OCI-LY1 (cell line): ENCODE data around the gene PARD3.

Experiments used
- H2AFZ ChIP-seq: fragments of 200-600 bp; sonication (generic), shearing (Covaris generic); 2 replicates; pipeline ENCODE4 v1.6.0; 2014; ENCODE audit warnings: antibody characterized with exemption, mild to moderate bottlenecking, low read length
- H3F3A ChIP-seq: fragments of 200-600 bp; sonication (generic), shearing (Covaris generic); 2 replicates; pipeline ENCODE4 v1.6.0; 2014; ENCODE audit warnings: mild to moderate bottlenecking, antibody characterized with exemption, low read length, moderate library complexity; ENCODE audit not compliant: insufficient read depth
- H3K27ac ChIP-seq: fragments of 200-600 bp; sonication (generic); 2 replicates; pipeline ENCODE4 v1.5.1; 2014; ENCODE audit warnings: low read length, mixed run types, mild to moderate bottlenecking, low read depth; ENCODE audit not compliant: poor library complexity, severe bottlenecking
- H3K27me3 ChIP-seq: fragments of 200-600 bp; sonication (generic); 2 replicates; pipeline ENCODE4 v1.6.0; 2014; ENCODE audit warnings: antibody characterized with exemption, mild to moderate bottlenecking, low read length, moderate library complexity; ENCODE audit not compliant: insufficient read depth
- H3K36me3 ChIP-seq: fragments of 200-600 bp; sonication (generic); 2 replicates; pipeline ENCODE4 v1.6.1; 2014; ENCODE audit warnings: mild to moderate bottlenecking, antibody characterized with exemption, low read length, moderate library complexity, mixed read lengths; ENCODE audit not compliant: insufficient read depth
- H3K4me1 ChIP-seq: fragments of 200-600 bp; sonication (generic); 2 replicates; pipeline ENCODE4 v1.5.1; 2014; ENCODE audit warnings: mild to moderate bottlenecking, low read length, moderate library complexity; ENCODE audit not compliant: insufficient read depth, severe bottlenecking
- H3K4me2 ChIP-seq: fragments of 200-600 bp; sonication (generic), shearing (Covaris generic); 2 replicates; pipeline ENCODE4 v1.6.1; 2014; ENCODE audit warnings: low read length
- H3K4me3 ChIP-seq: fragments of 200-600 bp; sonication (generic); 2 replicates; pipeline ENCODE4 v1.5.1; 2014; ENCODE audit warnings: low read length, low read depth, mild to moderate bottlenecking, mixed read lengths; ENCODE audit not compliant: poor library complexity, severe bottlenecking
- H3K79me2 ChIP-seq: fragments of 200-600 bp; shearing (Covaris generic); 2 replicates; pipeline ENCODE4 v1.6.1; 2016; ENCODE audit warnings: mixed run types, low read length, mixed read lengths; ENCODE audit not compliant: insufficient read depth
- H3K9ac ChIP-seq: fragments of 200-600 bp; sonication (generic), shearing (Covaris generic); 2 replicates; pipeline ENCODE4 v1.6.1; 2014; ENCODE audit warnings: mild to moderate bottlenecking, low read length, mixed read lengths
- H3K9me2 ChIP-seq: fragments of 200-600 bp; sonication (generic), shearing (Covaris generic); 2 replicates; pipeline ENCODE4 v1.6.1; 2014; ENCODE audit warnings: low read depth, mild to moderate bottlenecking, low read length, mixed read lengths
- H3K9me3 ChIP-seq: fragments of 200-600 bp; shearing (Covaris generic); 2 replicates; pipeline ENCODE4 v1.6.1; 2014; ENCODE audit warnings: low read length, mixed read lengths
- H4K20me1 ChIP-seq: fragments of 200-600 bp; sonication (generic), shearing (Covaris generic); 2 replicates; pipeline ENCODE4 v1.6.0; 2016; ENCODE audit warnings: mild to moderate bottlenecking, low read length; ENCODE audit not compliant: insufficient read depth
- EZH2 ChIP-seq: fragments of 200-600 bp; sonication (generic), shearing (Covaris generic); IDR thresholded peaks from 2 replicates; pipeline ENCODE4 v1.8.0; 2017; ENCODE audit warnings: borderline replicate concordance, mixed run types, mild to moderate bottlenecking, antibody characterized with exemption, low read length, moderate library complexity, mixed read lengths
- TF ChIP-seq, protein P1 (sequence below): fragments of 200-600 bp; sonication (generic), shearing (Covaris generic); IDR thresholded peaks from 2 replicates; pipeline ENCODE4 v1.5.1; 2017; ENCODE audit warnings: mild to moderate bottlenecking, antibody characterized with exemption, low read length, moderate library complexity, mixed read lengths

Gene PARD3

DNA sequence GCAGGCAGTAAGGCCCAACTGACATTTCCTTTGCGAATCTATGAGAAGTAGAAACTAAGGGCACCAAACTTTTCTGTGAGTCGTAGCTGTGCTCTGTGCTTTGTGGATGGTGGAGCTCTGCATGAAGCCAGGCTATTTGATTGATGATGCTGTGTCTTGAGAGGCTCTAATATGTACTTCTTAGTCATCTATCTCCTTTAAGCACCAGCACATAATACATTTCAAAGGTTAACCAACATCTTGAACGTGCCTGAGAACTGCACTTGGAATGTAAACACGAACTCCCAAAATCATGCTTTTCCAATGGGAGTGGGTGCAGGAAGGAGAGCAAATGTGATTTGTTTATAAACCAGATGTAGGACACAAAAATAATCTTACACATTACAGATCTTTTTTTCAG is 411.6 kb downstream of the PARD3 start:
- no peaks in the 10 kb centered on the region for H3K27me3 ChIP-seq
- H4K20me1 ChIP-seq: no peaks in the 10 kb centered on the region
- H3K79me2 ChIP-seq: no peaks in the 10 kb centered on the region
- no peaks in the 10 kb centered on the region for H3F3A ChIP-seq
- H3K4me1 ChIP-seq: no peaks in the 10 kb centered on the region
- H3K27ac ChIP-seq: no peak overlapping the region
- no peak overlapping the region for H3K4me2 ChIP-seq
- TF ChIP-seq, protein P1, sequence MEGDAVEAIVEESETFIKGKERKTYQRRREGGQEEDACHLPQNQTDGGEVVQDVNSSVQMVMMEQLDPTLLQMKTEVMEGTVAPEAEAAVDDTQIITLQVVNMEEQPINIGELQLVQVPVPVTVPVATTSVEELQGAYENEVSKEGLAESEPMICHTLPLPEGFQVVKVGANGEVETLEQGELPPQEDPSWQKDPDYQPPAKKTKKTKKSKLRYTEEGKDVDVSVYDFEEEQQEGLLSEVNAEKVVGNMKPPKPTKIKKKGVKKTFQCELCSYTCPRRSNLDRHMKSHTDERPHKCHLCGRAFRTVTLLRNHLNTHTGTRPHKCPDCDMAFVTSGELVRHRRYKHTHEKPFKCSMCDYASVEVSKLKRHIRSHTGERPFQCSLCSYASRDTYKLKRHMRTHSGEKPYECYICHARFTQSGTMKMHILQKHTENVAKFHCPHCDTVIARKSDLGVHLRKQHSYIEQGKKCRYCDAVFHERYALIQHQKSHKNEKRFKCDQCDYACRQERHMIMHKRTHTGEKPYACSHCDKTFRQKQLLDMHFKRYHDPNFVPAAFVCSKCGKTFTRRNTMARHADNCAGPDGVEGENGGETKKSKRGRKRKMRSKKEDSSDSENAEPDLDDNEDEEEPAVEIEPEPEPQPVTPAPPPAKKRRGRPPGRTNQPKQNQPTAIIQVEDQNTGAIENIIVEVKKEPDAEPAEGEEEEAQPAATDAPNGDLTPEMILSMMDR: no peak
- TF ChIP-seq EZH2: no peak
- H2AFZ ChIP-seq: no peak overlapping the region
- H3K9ac ChIP-seq: no peak overlapping the region
- no peaks in the 10 kb centered on the region for H3K9me2 ChIP-seq
- no peaks in the 10 kb centered on the region for H3K9me3 ChIP-seq
- no peak overlapping the region for H3K4me3 ChIP-seq
- no peaks in the 10 kb centered on the region for H3K36me3 ChIP-seq

DNA sequence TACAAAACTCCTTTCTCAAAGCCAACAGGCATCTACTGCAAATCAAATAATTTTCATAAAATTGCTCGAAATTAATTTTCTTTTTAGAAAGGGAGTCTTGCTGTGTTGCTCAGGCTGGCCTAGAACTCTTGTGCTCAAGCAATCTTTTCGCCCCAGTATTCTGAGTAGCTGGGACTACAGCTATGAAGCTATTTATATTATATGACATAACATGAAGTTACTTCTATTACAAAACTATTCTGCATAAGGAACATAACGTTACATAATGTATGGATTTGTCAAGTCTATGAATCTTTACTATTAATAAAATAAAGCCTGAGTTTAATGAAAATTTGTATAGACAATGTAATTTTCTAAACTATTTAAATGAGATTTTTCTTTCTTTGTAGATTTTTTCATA is 415.0 kb downstream of the PARD3 start:
- Histone ChIP-seq H2AFZ (no peak overlapping the region), H3K4me1 (no peaks in the 10 kb centered on the region), H3K27me3 (no peaks in the 10 kb centered on the region), H3K9me3 (no peaks in the 10 kb centered on the region), H3K36me3 (no peaks in the 10 kb centered on the region), H3K9ac (no peak overlapping the region), H3K4me3 (no peak overlapping the region), H3F3A (no peaks in the 10 kb centered on the region), H3K9me2 (no peaks in the 10 kb centered on the region), H3K4me2 (no peak overlapping the region), H4K20me1 (no peaks in the 10 kb centered on the region), H3K79me2 (no peaks in the 10 kb centered on the region), H3K27ac (no peak overlapping the region)
- TF ChIP-seq, protein P1: no peak
- no peak for TF ChIP-seq EZH2

DNA sequence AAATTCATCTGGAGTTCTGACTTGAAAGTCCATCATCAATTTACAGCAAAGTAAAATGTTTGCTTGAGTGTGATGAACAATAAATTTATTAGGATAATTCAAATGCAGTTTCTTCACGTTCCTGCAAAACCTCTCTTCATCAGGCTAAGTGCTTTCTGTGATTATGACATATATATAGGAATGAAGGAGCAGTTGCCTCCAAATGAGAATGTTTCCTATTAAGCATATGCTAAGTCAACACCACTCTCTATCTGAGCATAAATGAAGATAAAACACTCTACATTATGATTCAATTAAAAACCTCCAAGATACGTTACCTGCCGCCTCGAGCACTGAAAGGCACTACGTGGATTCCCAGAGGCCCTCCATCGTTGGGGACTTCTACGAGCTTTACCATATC is 416.1 kb downstream of the PARD3 start:
- no peak overlapping the region for H3K27ac ChIP-seq
- H3K27me3 ChIP-seq: no peaks in the 10 kb centered on the region
- no peaks in the 10 kb centered on the region for H3K9me3 ChIP-seq
- no peaks in the 10 kb centered on the region for H3F3A ChIP-seq
- H3K4me1 ChIP-seq: no peaks in the 10 kb centered on the region
- H3K36me3 ChIP-seq: no peaks in the 10 kb centered on the region
- H3K9me2 ChIP-seq: no peaks in the 10 kb centered on the region
- H3K9ac ChIP-seq: no peak overlapping the region
- no peaks in the 10 kb centered on the region for H4K20me1 ChIP-seq
- H3K4me3 ChIP-seq: no peak overlapping the region
- no peak overlapping the region for H3K4me2 ChIP-seq
- H2AFZ ChIP-seq: no peak overlapping the region
- TF ChIP-seq, protein P1: no peak
- TF ChIP-seq EZH2: no peak
- H3K79me2 ChIP-seq: no peaks in the 10 kb centered on the region
